Keratinocyte (primary cell): ENCODE measurements around the gene CAMSAP1.

Experiments
- EZH2 ChIP-seq: IDR thresholded peaks from one replicate; pipeline ENCODE4 v1.6.1; 2012; ENCODE audit warnings: inconsistent platforms, mild to moderate bottlenecking, low read length, moderate library complexity
- TF ChIP-seq, protein P1 (sequence below), 3 experiments: IDR thresholded peaks in 1 of 3; conservative IDR thresholded peaks in 1 of 3; optimal IDR thresholded peaks in 1 of 3; 2 replicates in 2 of 3; 3 replicates in 1 of 3; pipeline versions ENCODE3 to v1.5.1; 2011; ENCODE audit warnings: low read length in 3 of 3, mild to moderate bottlenecking in 3 of 3, moderate library complexity in 2 of 3, control low read depth in 1 of 3, inconsistent platforms in 1 of 3; ENCODE audit not compliant: insufficient read depth in 2 of 3; ENCODE audit errors: extremely low read depth in 1 of 3

- TF ChIP-seq, protein P1, sequence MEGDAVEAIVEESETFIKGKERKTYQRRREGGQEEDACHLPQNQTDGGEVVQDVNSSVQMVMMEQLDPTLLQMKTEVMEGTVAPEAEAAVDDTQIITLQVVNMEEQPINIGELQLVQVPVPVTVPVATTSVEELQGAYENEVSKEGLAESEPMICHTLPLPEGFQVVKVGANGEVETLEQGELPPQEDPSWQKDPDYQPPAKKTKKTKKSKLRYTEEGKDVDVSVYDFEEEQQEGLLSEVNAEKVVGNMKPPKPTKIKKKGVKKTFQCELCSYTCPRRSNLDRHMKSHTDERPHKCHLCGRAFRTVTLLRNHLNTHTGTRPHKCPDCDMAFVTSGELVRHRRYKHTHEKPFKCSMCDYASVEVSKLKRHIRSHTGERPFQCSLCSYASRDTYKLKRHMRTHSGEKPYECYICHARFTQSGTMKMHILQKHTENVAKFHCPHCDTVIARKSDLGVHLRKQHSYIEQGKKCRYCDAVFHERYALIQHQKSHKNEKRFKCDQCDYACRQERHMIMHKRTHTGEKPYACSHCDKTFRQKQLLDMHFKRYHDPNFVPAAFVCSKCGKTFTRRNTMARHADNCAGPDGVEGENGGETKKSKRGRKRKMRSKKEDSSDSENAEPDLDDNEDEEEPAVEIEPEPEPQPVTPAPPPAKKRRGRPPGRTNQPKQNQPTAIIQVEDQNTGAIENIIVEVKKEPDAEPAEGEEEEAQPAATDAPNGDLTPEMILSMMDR (optimal IDR thresholded peaks at IDR 0.05 in 1 of 3, IDR thresholded peaks at IDR 0.05 in 1 of 3, conservative IDR thresholded peaks at IDR 0.05 in 1 of 3; ENCODE audit: extremely low read depth in 1 of 3, insufficient read depth in 2 of 3, low read length in 3 of 3) = no peak
- no peak for TF ChIP-seq EZH2
Measured at GRCh38 chr9:135761845-135762168, 145.5 kb downstream of the CAMSAP1 start.
